HG03066 (cell line): ENCODE measurements around the gene COX7B2.

Source experiments
- ATAC-seq: cut with Tn5 transposase; IDR thresholded peaks from one replicate; pipeline ENCODE4 v1.9.1; 2021; ENCODE audit warnings: low read depth; ENCODE audit not compliant: unreplicated experiment

Gene COX7B2

DNA sequence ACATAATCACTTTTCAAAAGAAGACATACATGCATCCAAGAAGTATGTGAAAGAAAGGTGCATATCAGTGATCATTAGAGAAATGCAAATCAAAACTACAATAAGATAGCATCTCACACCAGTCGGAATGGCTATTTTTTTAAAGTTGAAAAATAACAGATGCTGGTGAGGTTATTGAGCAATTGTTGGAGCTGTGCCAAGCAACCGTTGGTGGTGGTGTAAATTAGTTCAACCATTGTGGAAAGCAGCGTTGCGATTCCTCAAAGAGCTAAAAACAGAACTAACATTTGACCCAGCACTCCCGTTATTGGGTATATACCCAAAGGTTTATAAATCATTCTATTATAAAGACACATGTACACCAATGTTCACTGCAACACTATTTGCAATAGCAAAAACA is 14.2 kb downstream of the COX7B2 start:
- no peak for ATAC-seq

DNA sequence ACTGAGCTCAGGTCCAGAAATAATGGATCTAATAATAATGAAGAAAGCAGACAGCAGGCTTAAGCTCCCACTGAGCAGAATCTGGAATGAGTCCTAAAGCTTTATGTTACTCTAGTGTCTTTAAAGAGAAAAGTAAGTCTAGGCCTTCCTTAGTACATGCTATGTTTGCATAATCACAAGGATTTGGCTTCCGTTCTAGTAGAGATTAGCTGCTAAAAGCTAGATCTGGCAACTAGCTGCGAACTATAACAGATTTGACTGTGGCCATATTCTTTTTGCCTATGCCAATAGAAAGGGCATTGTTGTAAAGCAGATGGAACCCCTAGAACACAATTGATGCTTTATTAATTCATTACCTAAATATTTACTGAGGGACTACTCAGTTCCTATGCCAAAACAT is 19.0 kb downstream of the COX7B2 start:
- ATAC-seq: no peak

DNA sequence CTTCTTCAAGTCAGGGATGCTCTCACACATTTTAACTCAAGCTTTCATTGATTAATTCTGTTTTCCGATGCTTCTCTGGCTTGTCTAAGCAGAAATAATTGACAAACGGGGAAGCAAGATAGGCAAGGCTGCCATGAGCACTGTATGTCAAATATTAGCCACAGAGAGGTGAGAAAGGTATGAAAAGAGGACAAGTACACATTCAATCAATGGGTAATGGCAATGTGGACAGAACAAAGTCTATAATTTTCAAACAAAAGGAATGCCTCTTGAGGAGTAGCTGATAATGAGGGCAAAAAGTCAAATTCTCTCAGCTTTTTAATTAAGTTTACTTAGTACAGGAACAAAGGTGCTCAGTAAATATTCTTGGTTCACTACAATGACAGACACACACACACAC is 19.6 kb downstream of the COX7B2 start:
- no peak for ATAC-seq

DNA sequence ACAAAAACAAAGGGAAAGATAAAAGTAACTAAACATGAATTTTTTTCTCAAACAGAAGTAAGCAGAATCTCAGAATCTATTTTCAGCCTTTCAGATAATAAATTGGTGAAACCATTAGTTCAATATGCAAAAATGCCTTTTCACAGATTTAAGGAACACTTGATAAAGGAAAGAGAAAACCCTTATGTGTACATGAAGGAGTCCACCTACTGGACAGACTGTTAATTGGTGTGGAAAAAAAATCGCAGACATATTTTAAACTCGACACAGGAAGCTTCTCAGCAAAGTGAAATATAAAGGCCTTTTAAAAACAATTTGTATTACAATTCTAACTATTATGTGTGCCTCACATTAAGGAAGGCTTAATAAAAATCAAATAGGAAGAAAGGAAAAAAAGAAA is 22.3 kb downstream of the COX7B2 start:
- ATAC-seq: no peak

DNA sequence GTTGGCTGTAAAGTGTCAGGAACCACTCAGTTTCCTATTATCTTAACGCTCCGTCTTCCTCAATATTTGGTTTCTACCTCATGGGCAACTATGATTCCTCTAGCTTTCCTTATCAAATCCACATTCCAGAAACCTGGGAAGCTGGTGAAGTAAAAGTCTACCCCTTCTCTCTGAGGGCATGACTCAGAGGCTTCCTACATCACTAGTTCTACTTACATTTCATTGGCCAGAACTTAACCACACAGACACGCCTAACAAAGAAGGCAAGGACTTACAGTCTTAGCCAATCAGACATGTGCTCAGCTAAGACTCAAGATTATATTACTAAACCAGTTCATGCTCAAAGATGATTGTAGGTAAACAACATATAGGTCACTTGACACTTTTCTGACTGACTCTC is 30.4 kb downstream of the COX7B2 start:
- ATAC-seq: no peak

DNA sequence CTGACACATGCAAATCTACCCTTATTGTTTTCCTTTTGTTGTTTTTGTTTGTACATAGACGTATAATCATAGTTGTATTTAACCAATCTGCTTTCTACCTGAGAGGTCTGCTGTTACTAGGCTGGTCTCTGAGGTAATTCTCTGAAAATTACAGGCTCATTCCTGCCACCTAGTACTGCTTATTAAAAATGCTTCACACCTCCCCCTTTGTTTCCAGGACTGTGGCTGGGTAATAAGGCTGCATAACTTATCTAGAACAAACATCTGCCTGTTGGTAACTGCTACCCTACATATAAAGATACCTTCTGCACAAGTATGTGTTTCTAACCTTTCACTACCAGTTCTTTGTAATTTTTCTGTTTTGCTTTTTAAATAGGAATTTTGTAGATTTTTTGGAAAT is 34.2 kb downstream of the COX7B2 start:
- no peak for ATAC-seq

DNA sequence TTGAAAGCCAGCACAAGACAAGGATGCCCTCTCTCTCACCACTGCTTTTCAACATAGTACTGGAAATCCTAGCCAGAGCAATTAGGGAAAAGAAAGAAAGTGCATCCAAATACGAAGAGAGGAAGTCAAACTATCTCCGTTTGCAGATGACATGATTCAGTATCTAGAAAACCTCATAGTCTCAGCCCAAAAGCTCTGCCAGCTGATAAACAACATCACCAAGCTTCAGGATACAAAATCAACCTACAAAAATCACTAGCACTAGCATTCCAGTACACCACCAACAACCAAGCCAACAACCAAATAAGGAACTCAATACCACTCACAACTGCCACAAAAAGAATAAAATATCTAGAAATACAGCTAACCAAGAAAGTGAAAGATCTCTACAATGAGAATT is 38.6 kb downstream of the COX7B2 start:
- no peak for ATAC-seq

DNA sequence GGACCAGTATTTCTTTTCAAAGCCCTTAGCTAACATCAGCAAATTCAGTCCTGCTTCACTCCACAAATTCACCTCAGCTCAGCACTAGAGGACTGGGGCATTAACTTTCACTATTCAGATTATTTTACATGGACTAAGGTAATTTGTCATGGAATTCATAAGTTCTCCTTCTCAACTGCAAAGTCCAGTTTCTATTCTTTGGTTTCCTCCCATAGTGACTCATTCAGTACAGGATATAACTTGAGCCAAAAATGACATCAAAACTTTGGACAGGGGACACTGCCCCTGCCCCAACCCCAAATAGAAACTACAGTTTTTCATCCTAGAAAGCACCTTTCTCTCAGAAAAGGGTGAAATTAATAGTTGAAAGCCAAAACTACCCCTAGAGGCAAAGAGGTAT is 52.7 kb downstream of the COX7B2 start:
- ATAC-seq: no peak

DNA sequence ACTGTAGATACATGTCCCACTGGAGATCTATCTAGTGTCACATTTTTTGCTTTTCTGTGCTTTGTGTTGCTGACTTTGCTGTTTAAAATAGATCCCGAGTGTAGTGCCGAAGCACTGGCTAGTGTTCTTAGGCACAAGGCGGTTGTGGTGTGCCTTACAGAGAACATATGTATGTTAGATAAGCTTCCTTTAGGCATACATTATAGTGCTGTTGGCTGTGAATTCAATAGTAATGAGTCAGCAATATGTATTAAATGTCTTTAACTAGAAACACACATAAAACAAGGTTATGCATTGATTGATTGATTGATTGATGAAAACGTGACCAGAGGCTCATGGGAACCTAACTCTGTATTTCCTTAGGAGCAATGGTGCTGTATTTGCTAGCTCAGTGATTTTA is 56.2 kb downstream of the COX7B2 start:
- ATAC-seq: no peak

DNA sequence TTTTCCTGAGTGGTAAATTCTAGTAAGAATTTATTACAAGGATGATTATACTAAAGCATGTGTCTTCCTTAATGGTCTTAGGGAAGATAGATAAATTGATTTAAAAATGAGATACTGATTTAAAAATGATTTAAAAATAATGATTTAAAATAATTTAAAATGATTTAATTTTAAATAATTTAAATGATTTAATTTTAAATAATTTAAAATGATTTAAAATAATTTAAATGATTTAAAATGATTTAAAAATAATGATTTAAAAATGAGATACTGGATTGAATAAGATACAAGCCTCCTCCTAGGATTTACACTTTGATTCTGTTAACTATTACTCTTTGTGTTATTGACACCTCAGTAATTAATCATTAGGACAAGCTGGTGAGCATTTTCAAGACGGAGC is 59.0 kb downstream of the COX7B2 start:
- no peak for ATAC-seq

DNA sequence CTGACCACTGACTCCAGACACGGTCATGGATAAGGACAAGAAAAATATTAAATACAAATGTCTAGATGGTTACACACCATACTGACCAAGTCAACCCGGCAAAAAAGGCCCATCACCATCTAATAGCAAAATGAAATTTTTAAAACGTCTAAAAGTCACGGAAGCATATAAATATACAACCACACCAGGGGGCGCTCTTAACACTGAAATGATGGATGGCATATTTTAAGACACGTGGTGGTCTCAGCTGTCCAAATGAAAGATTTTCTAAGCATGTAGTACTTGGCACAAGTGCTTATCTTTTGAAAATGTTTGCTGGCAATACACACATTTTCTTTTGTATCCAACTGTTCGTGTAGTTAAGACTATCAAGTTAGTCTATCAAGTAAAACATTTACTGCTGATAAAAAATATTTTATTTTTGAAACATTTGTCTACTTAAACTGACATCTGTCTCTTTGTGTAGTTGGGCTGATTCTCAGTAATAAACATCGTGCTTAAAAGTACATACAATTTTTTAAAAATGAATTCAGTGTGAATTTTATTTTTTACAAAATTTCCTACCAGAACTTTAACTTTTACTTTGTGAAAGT is 64.6 kb downstream of the COX7B2 start:
- peak; percentile 54 for ATAC-seq

DNA sequence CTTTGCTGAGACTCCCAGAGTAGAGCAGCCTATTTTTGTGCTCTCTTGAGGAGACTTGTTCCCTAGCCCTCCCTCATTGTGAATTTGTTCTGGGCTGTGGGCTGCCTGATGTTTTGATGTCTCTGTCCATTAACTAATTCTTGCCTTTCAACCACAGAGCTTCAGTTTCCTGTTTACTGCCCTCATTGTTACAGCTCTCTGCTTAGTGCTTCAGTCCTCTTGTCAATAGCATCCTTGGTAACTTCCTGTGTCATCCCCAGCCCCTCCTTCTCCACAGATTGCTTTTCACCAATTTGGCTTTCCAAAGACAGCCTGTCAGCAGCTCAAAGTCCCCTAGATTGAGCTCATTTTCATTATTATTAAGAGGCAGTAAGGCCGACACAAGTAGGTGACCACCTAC is 69.9 kb downstream of the COX7B2 start:
- no peak for ATAC-seq

DNA sequence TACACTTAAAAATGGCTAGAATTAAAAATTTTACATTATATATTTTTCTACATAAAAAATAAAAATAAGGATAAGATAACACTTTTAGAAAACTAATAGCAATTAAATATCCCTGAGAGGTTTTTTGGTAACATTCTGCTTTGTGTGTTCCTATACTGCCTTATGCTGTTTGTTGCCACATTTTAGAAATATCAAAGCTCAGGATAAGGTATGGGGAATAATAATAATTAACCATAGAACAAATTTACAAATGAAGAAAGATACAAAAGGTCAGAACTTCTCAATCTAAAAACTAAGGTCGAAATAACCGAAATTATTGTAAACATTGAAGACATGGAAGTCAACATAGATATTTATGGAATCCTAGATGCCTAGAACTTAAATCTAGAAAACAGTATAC is 71.4 kb downstream of the COX7B2 start:
- no peak for ATAC-seq

DNA sequence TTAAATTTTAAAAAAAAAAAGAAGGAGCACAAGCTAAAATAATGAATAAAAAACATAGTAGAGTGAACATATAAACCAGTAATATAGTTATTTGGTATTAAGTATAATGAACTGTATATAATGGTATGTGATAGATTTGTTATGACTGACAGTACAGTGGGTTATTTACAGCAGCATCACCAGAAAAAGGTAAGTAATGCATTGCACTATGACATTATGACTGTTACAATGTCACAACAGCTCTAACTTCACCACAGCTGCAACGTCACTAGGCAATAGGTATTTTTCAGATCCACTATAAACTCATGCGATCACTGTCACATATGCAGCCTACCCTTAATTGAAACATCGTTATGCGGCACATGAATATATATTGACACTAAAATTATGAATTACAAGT is 72.5 kb downstream of the COX7B2 start:
- no peak for ATAC-seq

DNA sequence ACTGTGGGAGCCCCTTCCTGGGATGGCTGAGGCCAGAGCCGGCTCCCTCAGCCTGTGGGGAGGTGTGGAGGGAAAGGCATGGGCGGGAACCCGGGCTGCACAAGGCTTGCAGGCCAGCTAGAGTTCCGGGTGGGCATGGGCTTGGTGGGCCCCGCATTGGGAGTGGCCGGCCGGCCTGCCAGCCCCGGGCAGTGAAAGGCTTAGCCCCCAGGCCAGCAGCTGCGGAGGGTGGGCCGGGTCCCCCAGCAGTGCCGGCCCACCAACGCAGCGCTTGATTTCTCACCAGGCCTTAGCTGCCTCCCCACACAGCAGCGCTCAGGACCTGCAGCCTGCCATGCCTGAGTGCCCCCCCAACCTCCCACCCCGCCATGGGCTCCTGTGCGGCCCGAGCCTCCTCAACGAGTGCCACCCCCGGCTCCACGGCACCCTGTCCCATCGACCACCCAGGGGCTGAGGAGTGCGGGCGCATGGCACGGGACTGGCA is 78.0 kb downstream of the COX7B2 start:
- ATAC-seq: no peak

DNA sequence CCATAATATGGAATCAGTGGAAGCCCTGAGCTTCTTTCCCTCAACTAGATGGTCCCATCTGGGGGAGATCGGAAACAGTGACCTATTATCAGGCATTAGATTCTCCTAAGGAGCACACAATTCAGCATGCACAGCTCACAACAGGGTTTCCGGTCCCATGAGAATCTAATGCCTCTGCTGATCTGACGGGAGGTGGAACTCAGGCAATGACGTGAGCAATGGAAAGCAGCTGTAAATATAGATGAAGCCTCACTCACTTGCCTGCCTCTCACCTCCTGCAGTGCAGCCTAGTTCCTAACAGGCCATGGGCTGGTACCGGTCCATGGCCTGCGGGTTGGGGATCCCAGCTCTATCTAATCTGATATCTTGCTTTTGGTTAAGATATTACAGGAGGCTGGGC is 88.9 kb downstream of the COX7B2 start:
- ATAC-seq: no peak

DNA sequence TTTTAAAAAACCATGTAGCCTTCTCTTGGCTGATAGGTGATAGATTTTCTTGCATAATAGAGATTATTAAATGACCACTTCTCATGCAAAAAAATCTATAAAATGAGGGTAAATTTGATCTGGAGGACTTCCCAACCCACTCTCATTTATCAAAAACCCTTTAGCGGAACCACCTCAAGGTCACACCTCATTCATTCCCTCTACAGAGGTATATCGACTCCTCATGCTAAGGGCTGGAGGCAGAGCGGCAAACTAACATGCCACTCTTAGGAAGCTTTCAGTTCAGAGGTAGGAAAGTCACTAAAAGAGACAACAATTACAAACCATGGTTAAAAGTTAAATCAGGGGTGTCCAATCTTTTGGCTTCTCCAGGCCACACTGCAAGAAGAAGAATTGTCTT is 90.0 kb downstream of the COX7B2 start:
- ATAC-seq: no peak

DNA sequence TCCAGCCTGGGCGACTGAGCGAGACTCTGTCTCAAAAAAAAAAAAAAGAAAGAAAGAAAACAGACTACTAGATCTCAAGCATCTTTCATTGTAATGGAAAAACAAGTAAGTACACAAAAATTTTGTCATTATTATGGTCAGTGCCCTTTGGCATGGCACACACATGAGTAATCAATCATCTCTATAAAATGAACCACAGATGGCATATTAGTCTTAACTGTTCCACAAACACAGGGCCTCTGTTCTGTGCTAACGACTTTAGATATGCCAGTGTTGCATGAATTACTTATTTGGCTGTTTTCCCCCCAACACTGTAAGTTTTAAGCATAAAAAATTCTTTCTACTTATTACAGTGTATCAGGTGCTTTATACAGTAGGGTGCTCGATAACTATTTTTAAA is 90.4 kb downstream of the COX7B2 start:
- no peak for ATAC-seq

DNA sequence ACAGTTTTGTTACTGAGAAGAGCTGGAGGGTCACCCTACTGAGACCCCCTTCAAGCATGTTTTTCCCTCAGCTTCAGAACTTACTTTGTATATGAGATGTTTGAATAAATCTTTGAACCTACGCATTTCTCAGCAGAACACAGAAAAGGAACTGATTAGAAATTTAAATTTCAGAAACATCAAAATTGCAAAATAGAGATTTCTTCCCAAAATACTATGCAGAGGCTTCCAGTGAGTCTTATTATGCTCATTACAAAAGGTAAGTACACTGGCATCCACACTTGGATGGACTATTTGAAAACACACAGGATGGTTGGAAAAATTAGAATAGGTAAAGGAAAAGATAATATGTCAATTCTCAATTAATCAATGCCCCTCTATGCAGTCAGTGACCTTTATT is 91.2 kb downstream of the COX7B2 start:
- ATAC-seq: no peak

DNA sequence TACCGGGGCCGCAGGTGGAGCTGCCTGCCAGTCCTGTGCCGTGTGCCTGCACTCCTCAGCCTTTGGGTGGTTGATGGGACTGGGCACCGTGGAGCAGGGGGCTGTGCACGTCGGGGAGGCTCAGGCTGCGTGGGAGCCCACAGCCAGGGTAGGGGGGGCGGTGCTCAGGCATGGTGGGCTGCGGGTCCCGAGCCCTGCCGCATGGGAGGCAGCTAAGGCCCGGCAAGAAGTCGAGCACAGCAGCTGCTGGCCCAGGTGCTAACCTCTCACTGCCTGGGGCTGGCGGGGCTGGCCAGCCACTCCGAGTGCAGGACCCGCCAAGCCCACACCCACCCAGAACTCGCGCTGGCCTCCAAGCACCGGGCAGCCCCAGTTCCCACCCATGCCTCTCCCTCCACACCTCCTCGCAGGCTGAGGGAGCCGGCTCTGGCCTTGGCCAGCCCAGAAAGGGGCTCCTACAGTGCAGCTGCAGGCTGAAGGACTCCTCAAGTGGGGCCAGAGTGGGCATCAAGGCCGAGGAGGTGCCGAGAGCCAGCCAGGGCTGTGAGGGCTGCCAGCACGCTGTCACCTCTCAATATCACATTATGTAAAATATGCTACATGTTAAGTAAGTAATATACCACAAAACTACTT is 104.1 kb downstream of the COX7B2 start:
- ATAC-seq: no peak

DNA sequence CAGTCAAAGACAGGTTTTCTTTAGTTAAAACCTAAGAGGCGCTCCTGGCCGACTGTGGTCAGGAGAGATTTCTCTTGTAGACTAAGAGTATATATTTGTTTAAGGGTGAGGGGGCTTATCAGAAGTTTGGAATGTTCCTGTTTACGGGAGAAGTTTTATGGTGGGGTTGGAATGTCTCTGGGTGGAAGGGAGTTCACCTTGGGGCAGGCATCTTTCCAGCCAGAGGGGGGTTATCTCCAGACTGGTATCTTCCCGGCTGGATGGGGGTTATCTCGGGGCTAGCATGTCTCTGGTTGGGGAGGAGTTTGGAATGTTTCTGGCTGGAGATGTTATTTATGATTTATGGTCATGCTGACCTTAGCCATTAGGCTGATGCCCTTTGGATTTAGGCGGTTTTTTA is 116.0 kb downstream of the COX7B2 start:
- no peak for ATAC-seq

DNA sequence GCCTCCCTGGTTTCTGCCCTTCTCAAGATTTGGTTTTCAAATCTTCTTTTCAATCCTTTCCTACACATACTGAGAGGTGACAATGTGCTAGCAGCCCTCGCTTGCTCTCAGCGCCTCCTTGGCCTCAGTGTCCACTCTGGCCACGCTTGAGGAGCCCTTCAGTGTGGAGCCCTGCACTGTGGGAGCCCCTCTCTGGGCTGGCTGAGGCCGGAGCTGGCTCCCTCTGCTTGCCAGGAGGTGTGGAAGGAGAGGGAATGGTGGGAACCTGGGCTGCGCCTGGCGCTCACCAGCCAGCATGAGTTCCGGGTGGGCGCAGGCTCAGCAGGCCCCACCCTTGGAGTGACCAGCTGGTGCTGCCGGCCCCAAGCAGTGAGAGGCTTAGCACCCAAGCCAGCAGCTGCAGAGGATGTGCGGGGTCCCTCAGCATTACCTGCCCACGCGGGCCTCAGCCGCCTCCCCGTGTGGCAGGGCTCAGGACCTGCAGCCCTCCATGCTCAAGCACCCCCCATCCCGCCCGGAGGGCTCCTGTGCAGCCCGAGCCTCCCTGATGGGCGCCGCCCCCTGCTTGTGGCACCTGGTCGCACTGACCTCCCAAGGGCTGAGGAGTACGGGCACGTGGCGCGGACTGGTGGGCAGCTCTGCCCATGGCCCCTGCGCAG is 127.5 kb downstream of the COX7B2 start:
- no peak for ATAC-seq
